GM12878 (cell line): ENCODE data around the gene PPDPF. TPM values are rescaled to one million over a fixed set of nuclear protein-coding genes. Genes with fewer than 3 reads are reported as not detected.

Experiments used
- ATAC-seq: fragments of 200-7000 bp; cut with Tn5 transposase; 3 replicates; pipeline ENCODE4 v1.9.1; 2020; ENCODE audit warnings: mild to moderate bottlenecking, moderate library complexity
- BruUV-seq: library from RNA; stranded (reverse); fragments of 400-500 nt; replicated peaks from 2 replicates; lab custom pipeline; 2021; lab: Mats Ljungman, UMichigan
- CTCF ChIA-PET: fragments of 300-600 bp; sonication (Branson Sonifier 250); formaldehyde crosslinking; extraction: SDS; loops from one replicate; lab custom pipeline; 2021; ENCODE audit warnings: inconsistent platforms; lab: Yijun Ruan, JAX
- POLR2A ChIA-PET: fragments of 350-600 bp; formaldehyde crosslinking; extraction: SDS; loops from one replicate; lab custom pipeline; 2021; ENCODE audit warnings: inconsistent platforms; lab: Charles Lee
- RAD21 ChIA-PET: fragments of 300-600 bp; sonication (Branson Sonifier 250); formaldehyde crosslinking; loops from one replicate; lab custom pipeline; 2023; ENCODE audit warnings: antibody characterized with exemption; ENCODE audit not compliant: unreplicated experiment; lab: Charles Lee
- SMC1A ChIA-PET: fragments of 300-600 bp; sonication (Branson Sonifier 250); formaldehyde crosslinking; loops from one replicate; lab custom pipeline; 2023; ENCODE audit not compliant: unreplicated experiment, uncharacterized antibody; lab: Charles Lee
- DNase-seq: peaks from one replicate; pipeline ENCODE4 v3.0.0-alpha.2; 2011; ENCODE audit warnings: low read depth, low spot score
- FAIRE-seq: peaks from 3 replicates; lab custom pipeline; 2011; peaks lifted over from hg19 to GRCh38; lab: Jason Lieb, UNC
- H2AFZ ChIP-seq: 2 replicates; pipeline ENCODE4 v1.6.0; 2011; ENCODE audit warnings: low read depth, low read length, control low read depth; ENCODE audit not compliant: control insufficient read depth
- H3K27ac ChIP-seq: 2 replicates; pipeline ENCODE4 v1.5.1; 2011; ENCODE audit warnings: control low read depth; ENCODE audit not compliant: control insufficient read depth, insufficient read depth
- H3K27me3 ChIP-seq, 2 experiments: replicated peaks in 1 of 2; 2 replicates each; pipeline versions ENCODE4 v1.6.0 to v1.6.1; 2011; ENCODE audit warnings: low read length in 1 of 2; ENCODE audit not compliant: control insufficient read depth in 2 of 2, insufficient read depth in 2 of 2
- H3K36me3 ChIP-seq, 2 experiments: 2 replicates each; pipeline ENCODE4 v1.5.1; 2011; ENCODE audit warnings: low read length in 1 of 2; ENCODE audit not compliant: control insufficient read depth in 2 of 2, insufficient read depth in 2 of 2
- H3K4me1 ChIP-seq: 2 replicates; pipeline ENCODE4 v1.6.1; 2011; ENCODE audit warnings: mild to moderate bottlenecking, low read length, moderate library complexity, mixed read lengths; ENCODE audit not compliant: control insufficient read depth, insufficient read depth
- H3K4me2 ChIP-seq: 2 replicates; pipeline ENCODE4 v1.6.0; 2011; ENCODE audit warnings: control low read depth; ENCODE audit not compliant: control insufficient read depth, insufficient read depth
- H3K4me3 ChIP-seq: fragments of 200-600 bp; sonication (generic); 2 replicates; pipeline ENCODE4 v1.5.1; 2016
- H3K79me2 ChIP-seq: 2 replicates; pipeline ENCODE4 v1.6.0; 2011; ENCODE audit warnings: low read length; ENCODE audit not compliant: control insufficient read depth, insufficient read depth
- H3K9ac ChIP-seq: 2 replicates; pipeline ENCODE4 v1.8.0; 2011; ENCODE audit warnings: low read length, control low read depth, mixed read lengths; ENCODE audit not compliant: control insufficient read depth, insufficient read depth
- H3K9me3 ChIP-seq: replicated peaks from 3 replicates; pipeline ENCODE4 v1.5.1; 2011; ENCODE audit warnings: mild to moderate bottlenecking, low read length; ENCODE audit not compliant: control insufficient read depth, insufficient read depth
- H4K20me1 ChIP-seq: 2 replicates; pipeline ENCODE4 v1.6.0; 2011; ENCODE audit not compliant: control insufficient read depth, insufficient read depth
- IKZF1 ChIP-seq: fragments of 450-650 bp; conservative IDR thresholded peaks from 2 replicates; pipeline ENCODE4 v1.6.1; 2017; ENCODE audit warnings: antibody characterized with exemption, mild to moderate bottlenecking
- PAX5 ChIP-seq: IDR thresholded peaks from 2 replicates; pipeline ENCODE4 v1.6.1; 2011; ENCODE audit warnings: low read depth, low read length, borderline replicate concordance
- POLR2A ChIP-seq: IDR thresholded peaks from 2 replicates; pipeline ENCODE4 v1.6.1; 2011; ENCODE audit warnings: low read depth, mild to moderate bottlenecking, low read length
- PRDM15 ChIP-seq: fragments of 450-650 bp; formaldehyde crosslinking; IDR thresholded peaks from 2 replicates; pipeline ENCODE4 v1.4.0; 2020; ENCODE audit warnings: mild to moderate bottlenecking, moderate library complexity
- USF2 ChIP-seq: IDR thresholded peaks from 2 replicates; pipeline ENCODE4 v1.6.1; 2011; ENCODE audit warnings: low read depth, low read length, improper control_type of control experiment, borderline replicate concordance
- ZBTB33 ChIP-seq: fragments of 450-650 bp; IDR thresholded peaks from 2 replicates; pipeline ENCODE4 v1.6.1; 2017; ENCODE audit warnings: mild to moderate bottlenecking
- whole genome bisulfite sequencing: methylation state at CpG from one replicate; pipeline ENCODE4 v1.1.6; 2016; ENCODE audit warnings: low lambda C conversion rate; ENCODE audit not compliant: insufficient replicate concordance, insufficient coverage; ENCODE audit errors: missing lambda C conversion rate; 5-methylcytosine and 5-hydroxymethylcytosine counted together
- in situ Hi-C: fragments of 300-500 bp; cut with MboI; formaldehyde crosslinking; loops from 9 replicates; pipeline ENCODE4 v1.14.3; 2018; ENCODE audit warnings: mixed read lengths
- intact Hi-C: fragments of 100-400 bp; cut with micrococcal nuclease; formaldehyde crosslinking; loops from one replicate; pipeline ENCODE4 v1.14.2; 2022; ENCODE audit not compliant: unreplicated experiment
- polyA plus RNA-seq, 11 experiments: library from polyadenylated mRNA; depleted of rRNA in 4 of 11; unstranded in 6 of 11; stranded (reverse) in 5 of 11; fragments of >200 nt; fragmentation: Nextera tagmentation in 4 of 11; fragmentation: Illumina TruSeq in 1 of 11; extraction: Ambion mirVana in 4 of 11; extraction: Trizol in 1 of 11; gene quantifications; 1 replicate in 1 of 11; 2 replicates in 10 of 11; pipeline versions ENCODE4 v1.2.1 to v1.2.3, GENCODE V29; 2011 to 2016; ENCODE audit warnings: inconsistent platforms in 2 of 11, missing spikeins in 2 of 11, low read depth in 1 of 11
- total RNA-seq, 4 experiments: library from RNA; depleted of rRNA in 3 of 4; stranded (reverse); fragments of >200 nt in 3 of 4; fragmentation: Illumina TruSeq in 1 of 4; extraction: Trizol in 1 of 4; gene quantifications; 2 replicates each; pipeline versions ENCODE4 v1.2.1 to v1.2.3, GENCODE V29; 2013 to 2021
- TF ChIP-seq, protein P1 (sequence below): IDR thresholded peaks from 2 replicates; pipeline ENCODE4 v1.6.1; 2011; ENCODE audit warnings: borderline replicate concordance, low read depth, mild to moderate bottlenecking, moderate library complexity, low read length; ENCODE audit not compliant: insufficient read depth, poor library complexity, severe bottlenecking
- TF ChIP-seq, protein P2 (sequence below): IDR thresholded peaks from 2 replicates; pipeline ENCODE4 v1.6.1; 2011; ENCODE audit warnings: low read depth, mild to moderate bottlenecking, low read length, moderate library complexity, borderline replicate concordance; ENCODE audit errors: extremely low read depth

Gene PPDPF
- total and polyA plus RNA-seq, 10 of the 15 experiments (the other 5 are each of a cell fraction or from before 2014, with no cell fraction given) = 0.32 to 154 (median 22.8) TPM

GRCh38 chr20:63525185-63525584, 4.6 kb downstream of the PPDPF start (continued):
- TF ChIP-seq, protein P1, sequence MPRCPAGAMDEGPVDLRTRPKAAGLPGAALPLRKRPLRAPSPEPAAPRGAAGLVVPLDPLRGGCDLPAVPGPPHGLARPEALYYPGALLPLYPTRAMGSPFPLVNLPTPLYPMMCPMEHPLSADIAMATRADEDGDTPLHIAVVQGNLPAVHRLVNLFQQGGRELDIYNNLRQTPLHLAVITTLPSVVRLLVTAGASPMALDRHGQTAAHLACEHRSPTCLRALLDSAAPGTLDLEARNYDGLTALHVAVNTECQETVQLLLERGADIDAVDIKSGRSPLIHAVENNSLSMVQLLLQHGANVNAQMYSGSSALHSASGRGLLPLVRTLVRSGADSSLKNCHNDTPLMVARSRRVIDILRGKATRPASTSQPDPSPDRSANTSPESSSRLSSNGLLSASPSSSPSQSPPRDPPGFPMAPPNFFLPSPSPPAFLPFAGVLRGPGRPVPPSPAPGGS = no peak
- TF ChIP-seq ZBTB33 (no peak), PAX5 (no peak), USF2 (no peak), IKZF1 (no peak)
- TF ChIP-seq, protein P2, sequence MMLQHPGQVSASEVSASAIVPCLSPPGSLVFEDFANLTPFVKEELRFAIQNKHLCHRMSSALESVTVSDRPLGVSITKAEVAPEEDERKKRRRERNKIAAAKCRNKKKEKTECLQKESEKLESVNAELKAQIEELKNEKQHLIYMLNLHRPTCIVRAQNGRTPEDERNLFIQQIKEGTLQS = no peak
- TF ChIP-seq, all 136 proteins: peak for 0

DNA sequence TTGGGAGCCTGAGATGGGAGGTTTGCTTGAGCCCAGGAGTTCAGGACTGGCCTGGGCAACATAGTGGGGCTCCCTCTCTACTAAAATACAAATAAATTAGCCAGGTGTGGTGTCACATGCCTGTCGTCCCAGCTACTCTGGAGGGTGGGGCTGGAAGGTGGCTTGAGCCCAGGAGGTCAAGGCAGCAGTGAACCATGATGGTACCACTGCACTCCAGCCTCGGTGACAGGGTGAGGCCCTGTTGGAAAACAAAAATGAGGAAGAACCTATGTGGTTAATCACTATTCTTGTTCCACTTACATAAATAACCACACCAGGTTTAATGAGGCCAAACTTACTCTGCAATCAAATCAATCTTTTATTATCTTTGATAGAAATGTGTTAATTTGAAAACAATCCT, 5.4 kb downstream of the PPDPF start:
- H3K4me3 ChIP-seq = no peak overlapping the region
- ChIA-PET POLR2A (no interaction called here), SMC1A (no interaction called here), CTCF (no interaction called here), RAD21 (no interaction called here)
- no peaks in the 10 kb centered on the region for H4K20me1 ChIP-seq
- H3K27me3 ChIP-seq = no peaks in the 10 kb centered on the region; a peak in 1 of 4 replicates
- TF ChIP-seq PRDM15 (no peak), POLR2A (peak; percentile 50; the same call in 1 of the 2 replicates)
- WGBS = 4% methylated on average over 2 of the region's 2 CpGs
- in situ Hi-C loops = no loop called here
- intact Hi-C loops = no loop called here
- no peak overlapping the region for H3K27ac ChIP-seq
- no TSS peak for BruUV-seq
- H3K36me3 ChIP-seq = peaks cover 0 to 2% of the 10 kb centered on the region in 2 experiments; a peak in 1 of 4 replicates
- FAIRE-seq (no peak), ATAC-seq (no peak), DNase-seq (no peak)
- H3K4me2 ChIP-seq = no peak overlapping the region
- H3K9me3 ChIP-seq = peaks cover 4% of the 10 kb centered on the region; the same call in 2 of the 3 replicates
- no peak overlapping the region for H3K9ac ChIP-seq
- peaks cover 7% of the 10 kb centered on the region for H3K79me2 ChIP-seq
- no peak overlapping the region for H2AFZ ChIP-seq
- peaks cover 14% of the 10 kb centered on the region for H3K4me1 ChIP-seq
